GM19240 (cell line): ENCODE data around the gene CFAP74.

Experiments used
- DNase-seq: peaks from one replicate; pipeline ENCODE4 v3.0.0; 2011; ENCODE audit warnings: low spot score; ENCODE audit not compliant: insufficient read length

Gene CFAP74

DNA sequence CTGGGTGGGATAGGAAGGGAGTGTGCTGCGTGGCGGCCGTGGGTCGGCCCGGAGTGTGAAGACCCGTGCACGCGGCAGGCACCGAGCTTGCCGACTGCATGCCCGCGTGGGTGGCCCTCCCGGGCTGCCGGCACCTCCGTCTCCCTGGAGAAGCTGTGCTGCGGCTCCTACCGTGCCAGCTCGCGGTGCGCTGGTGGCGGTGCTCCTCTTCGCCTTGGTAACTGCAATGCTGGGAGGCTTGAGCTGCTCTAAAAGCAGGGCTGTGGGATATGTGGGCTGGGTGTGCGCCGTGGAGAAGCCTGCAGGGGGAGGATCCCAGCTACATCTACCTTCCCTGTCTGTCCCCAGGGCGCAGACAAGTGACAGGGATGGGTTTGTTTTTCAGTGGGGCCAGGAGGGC, 18.0 kb upstream of the CFAP74 start:
- DNase-seq = no peak

DNA sequence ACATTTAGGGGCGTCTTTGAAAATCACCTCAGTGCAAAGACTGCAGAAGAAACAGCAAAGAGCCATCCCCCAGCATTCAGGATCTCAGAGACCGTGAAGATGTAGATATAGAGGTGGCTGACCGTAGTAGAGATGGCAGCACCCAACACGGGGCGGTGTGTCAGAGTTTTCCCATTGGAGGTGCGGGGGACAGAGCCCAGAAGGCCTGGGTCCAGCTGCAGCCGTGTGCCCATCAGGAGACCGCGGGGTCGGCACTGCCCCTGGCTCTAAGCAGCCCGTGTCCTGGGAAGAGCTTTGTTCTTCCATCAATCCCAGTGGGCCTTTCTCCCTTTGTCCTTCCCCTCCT, 16.7 kb upstream of the CFAP74 start:
- DNase-seq = no peak

DNA sequence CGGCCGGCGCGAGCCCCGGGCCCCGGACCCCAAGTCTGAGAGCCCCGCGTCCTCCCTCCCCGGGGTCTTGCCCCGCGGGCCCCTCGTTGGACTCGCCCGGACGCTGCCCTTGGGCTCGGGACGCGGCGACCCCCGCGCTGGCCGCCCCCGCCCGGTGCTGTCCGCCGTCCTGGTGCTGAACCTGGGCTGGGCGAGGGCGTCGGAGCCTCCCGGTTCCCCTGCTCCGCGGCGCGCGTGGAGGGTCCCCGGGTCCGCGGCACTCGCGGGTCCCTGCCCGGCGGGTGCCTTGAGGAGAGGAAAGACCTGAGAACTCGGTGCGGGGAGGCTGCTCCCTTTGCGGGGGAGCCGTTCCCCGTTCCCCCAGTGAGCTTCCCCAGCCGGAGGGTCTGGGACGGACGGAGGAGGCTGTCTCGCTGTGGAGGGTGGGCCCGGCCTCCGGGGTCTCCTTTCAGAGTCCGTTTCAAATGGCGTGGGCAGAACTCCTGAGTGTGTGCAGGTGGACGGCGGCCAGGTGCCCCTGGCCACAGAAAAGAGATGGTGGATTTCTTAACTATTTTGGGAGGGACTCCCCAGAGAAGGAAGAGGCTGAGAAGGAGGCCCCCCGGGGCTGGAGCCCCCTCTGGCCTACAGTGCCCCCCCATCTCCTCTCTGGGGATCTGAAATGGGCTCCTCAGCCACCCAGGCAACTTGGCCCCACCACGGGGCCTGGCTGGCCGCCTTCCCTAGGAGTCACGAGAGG, 16.2 kb upstream of the CFAP74 start:
- DNase-seq = no peak

DNA sequence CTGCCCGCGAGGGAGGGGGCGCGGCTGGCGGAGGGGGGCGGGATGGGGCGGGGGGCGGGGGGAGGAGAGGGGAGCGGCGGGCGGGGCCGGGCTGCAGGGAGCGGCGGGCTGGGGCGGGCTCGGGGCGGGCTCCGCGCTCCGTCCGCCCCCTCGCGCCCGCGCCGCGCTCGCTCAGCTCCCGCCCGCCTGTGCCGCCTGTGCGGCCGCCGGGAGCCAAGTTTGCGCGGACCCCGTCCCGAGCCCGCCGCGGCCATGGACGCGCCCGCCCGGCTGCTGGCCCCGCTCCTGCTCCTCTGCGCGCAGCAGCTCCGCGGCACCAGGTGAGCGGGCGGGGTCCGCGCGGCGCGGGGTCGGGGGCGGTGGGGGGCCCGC, 15.6 kb upstream of the CFAP74 start, which contains the start of gene GABRD:
GABRD (plus strand) TSS at position 174 of the 372 bp plus-strand sequence; CDS start at position 253, 79 bp downstream.
- DNase-seq = no peak

DNA sequence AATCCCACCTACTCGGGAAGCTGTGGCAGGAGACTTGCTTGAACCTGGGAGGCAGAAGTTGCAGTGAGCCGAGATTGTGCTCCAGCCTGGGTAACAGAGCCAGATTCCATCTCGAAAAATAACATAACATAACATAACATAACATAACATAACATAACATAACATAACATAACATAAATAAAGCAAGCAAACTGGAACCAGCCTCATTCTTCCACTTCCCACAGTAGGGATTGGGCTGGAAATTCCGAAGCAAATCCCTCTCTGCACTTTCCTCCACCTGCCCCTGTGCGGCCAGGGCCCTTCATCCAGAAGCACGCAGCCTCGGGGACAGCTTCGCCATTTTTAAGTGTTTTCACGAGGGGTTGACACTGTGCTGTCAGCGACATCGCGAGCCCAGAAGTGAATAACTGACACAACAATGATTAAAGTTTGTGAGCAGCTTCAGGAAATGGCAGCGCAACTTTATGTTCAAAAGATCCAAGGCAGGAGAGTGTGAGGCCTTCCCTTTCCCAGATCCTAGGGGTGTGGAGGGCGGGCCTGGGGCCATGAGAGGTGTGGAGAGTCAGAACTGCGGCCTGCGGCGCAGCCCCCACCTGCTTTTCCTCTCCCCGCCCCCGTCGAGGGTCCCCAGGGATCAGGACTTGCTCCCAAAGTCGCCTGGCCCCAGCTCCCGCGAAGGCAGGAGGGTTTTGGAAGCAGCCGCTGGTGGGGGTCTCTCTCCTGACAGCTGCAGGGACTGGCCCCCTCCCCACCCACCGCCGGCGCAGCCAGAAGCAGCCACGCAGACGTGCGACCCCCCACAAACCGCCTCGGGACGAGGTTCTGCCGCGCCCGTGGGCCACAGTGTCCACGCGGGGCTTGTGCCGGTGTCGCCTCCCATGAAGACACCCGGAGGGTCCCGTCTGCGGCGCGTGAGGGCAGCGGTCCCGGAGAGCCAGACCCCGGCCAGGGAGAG, 14.9 kb upstream of the CFAP74 start:
- DNase-seq = no peak

DNA sequence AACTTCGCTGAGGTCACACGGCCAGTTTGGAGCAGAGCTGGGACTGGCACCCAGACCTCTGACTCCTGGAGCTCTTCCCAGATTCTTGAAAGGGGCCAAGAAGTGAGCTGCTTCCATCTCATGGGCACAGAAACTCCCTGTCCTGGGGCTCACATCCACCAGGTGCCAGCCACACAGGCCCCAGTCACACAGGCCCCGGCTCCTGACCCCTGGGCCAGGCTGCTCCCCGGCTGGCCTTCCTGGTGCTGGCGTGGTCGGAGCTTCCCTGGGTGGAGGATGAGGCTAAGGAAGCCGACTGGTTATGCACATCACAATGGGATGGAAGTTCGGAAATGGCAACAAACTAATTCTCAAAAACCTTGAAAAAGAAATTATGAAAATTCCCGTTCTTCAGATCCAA, 12.5 kb upstream of the CFAP74 start:
- DNase-seq = no peak

DNA sequence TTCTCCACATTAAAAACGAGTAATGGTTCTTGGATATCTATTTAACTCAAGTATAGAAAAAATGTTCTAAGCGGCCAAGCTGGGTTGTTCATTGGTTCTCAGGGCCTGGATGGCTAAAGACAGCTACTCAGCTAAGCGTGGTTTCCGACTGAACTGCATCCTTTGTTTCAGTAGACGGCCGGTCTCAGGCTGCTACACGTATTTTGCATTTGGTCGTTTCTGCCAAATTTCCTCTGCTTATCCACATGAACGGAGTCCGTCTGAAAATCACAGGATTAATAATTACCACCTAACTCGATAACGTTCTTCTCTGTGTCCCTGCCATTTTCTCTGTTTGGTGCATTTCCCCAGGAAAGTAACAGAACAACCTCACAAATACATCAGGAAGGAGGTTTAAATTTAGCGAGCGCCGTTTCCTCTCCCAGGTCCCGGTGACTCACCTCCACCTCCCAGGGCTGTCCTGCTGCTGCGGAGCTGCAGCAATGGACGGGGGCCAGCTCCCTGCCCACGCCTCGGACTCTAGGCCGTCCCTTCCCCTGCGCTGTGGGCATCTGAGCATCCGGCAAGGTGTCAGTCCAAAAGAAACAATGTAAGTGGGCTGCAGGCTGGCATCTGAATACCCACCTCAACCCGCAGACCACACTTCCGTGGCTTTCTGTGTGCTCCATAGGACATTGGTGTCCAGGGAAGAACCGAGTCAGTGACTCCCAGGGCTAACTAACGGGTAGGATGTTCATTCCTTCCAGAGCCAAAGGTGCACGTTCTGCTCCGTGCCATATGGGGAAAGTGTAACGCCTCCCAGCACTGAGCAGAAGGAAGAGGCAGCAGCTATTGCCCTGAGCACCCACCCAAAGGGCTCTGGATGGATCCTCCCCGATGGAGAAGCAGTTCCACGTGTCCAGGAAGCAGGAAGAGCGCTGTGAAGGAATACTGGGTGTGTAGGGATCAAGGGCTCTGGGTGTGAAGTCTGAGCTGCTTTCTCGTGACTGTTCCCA, 11.5 kb upstream of the CFAP74 start:
- DNase-seq = no peak

DNA sequence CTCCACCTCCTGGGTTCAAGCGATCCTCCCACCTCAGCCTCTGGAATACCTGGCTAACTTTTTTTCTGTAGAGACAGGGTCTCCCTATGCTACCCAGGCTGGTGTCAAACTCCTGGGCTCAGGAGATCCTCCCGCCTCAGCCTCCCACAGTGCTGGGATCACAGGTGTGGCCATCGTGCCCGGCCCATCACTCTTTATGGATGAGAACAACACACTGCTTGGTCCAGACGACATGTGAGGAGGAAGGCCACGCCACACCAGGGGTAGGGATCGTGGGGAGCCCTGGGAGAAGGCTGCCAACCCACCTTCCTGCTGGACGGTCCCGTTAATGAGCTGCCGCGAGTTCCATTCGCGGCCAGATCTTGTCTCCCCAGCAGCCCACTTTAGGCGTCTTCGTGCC, 10.6 kb upstream of the CFAP74 start:
- DNase-seq = no peak

DNA sequence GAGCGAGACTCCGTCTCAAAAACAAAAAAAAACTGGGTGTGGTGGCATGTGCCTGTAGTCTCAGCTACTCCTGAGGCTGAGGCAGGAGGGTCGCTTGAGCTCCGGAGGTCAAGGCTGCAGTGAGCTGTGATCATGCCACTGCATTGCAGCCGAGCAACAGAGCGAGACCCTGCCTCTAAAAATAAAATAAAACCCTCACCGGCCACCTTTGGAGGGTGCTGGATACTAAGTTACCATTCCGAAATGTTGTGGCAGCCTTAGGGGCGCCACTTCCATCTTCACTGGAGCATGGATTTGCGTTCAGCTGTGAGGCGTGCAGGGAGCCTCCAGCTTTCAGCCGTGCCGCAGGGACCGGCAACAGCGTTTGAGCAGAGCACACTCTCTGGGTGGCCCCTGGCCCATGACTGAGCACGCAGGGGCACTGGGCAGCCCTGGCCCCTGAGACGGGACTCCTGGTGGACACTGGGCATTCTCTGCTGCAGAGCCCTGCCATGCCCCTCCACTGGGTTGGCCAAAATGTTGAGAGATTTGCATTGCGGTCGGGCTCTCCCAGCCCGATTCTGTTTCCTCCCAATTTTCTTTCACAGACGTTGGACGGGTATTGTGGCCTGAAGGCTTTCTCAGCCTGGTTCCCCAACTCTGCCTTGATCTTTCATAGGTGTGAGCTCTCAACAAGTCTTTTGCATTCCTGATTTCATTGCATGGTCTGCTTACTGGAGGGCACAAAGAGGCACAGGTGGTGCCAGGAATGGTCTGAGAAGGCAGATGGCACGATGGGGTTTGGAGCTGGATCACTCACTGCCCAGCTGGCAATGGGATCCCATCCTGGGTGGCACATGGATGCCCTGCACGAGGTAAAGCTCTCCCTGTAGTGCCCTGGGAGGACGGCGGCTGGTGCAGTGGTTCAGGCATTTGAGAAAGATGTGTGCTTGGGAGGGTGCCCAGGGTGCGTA, 5.8 kb upstream of the CFAP74 start:
- no peak for DNase-seq

DNA sequence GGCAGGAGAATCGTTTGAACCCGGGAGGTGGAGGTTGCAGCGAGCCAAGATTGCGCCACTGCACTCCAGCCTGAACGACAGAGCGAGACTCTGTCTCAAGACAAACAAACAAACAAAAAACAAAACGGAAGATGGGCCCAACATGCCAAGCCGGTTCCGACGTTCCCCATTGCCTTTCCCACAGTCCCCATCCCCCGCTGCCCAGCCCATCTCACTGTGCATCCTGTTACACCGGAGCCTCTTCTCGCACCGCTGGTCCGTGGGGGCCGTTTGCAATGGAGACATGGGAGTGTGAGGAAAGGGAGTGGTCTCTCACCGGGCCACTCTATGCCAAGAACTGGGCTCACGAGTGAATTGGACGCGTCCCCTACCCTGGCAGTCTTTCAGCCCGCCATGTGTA, 1.3 kb upstream of the CFAP74 start:
- DNase-seq = no peak

DNA sequence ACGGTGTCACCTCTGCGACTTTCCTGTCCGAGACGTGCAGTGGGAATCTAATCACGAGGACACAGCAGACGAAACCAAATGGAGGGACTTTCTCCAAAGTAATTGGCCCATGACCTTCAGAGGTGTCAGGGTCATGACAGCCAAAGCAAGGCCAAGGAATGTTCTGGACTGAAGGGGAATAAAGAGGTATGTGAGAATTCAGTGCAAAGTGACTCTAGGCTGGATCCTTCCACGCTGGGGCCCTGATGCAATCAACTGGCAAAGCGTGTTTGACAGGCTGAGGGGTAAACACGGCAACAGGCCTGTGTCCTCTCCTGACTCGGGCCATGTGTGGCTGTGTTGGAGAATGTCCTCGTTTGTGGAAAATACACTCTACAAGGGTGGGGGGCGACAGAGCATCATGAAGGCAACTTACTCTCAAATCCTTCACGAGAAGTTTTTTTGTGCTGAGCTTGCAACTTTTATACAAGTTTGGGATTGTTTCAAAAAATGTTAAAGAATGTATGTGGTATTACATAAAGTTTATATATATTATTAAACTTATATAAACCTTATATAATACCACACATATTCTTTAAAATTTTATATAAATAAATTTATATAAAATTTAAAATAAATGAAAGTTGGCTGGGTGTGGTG, 1.7 kb downstream of the CFAP74 start:
- no peak for DNase-seq

DNA sequence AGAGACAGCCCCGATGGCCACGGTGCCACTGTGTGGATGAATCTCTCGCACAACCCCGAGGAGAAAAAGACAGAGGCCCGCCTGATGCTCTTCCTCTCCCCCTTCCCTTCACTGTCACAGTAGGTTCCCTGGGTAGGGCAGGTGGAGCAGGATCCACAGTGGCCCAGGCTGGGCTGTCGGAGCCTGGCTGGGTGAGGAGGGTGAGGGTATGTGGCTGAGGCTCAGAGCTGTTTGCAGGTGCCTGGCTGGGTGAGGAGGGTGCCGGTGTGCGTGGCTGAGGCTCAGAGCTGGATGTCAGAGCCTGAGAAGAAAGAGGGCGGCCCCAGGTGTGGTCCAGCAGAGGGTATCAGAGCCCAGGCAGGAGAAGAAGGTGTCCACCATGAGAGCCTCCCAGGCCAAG, 2.7 kb downstream of the CFAP74 start:
- DNase-seq = no peak

DNA sequence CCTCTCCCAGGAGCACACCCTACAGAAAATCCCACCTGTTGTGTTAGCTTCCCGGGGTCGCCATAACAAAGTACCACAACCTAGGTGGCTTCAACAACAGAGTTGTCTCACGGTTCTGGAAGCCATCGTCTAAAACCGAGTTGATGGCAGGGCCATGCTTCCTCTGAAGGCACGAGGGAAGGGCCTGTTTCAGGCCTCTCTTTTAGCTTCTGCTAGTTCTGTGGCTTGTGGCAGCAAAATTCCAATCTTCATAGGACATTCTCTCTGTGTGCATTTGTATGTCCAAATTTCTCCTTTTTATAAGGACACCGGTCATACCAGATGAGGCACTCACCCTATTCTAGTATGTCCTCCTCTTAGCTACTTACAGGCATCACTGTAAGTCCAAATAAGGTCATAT, 3.2 kb downstream of the CFAP74 start:
- no peak for DNase-seq

DNA sequence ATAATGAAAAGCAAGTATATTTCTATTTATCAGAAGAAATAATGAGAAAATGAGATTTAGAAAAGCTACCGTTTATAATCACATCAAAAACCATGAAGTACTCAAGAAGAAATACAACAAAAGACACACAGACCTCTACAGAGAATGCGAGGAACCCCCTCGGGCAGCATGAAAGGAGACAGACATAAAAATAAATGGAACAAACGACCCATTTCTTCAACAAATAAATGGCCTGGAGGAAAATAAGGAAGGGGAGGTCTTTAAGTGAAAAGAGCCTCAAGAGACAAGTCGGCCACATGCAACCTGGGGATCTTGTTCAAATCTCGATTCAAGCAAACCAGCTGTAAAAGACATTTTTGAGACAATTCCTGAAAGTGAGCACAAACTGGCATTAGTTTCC, 6.0 kb downstream of the CFAP74 start:
- no peak for DNase-seq

DNA sequence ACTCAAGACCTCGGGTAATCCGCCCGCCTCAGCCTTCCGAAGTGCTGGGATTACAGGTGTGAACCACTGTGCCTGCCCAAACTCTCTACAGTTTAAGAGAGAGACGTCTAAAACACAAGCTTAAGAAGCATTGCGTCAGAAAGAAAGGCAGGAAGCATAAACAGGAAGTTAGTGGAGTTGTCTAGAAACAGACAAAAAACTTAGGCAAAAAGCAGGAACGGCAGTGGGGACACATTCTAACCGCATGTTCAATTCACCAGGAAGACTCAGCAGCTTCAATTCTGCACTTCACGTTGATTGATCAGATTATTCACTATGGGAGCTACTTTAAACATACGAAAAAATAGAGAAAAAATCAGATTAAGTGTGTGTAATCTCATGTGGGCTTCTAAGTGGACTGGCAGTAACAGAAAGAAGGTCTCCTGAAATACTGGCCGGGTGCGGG, 7.4 kb downstream of the CFAP74 start:
- no peak for DNase-seq

DNA sequence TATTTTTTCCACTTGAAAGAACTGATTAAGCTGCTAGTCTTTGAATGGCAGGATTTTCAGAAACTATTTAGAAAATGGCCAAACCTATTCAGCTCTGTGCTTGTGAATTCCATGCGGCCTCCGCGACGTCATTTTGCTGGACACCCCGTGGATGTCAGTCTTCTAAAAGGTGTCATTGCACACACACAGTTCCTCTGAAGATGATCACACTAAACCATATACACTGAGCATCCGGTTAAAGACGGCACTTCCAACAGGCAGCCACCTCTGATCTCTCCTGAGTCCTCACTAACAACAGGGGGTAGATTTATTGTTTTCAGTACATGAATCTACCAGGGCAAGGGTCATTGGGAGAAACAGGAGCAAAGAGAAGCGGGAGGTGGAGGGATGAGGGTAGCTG, 9.1 kb downstream of the CFAP74 start:
- no peak for DNase-seq

DNA sequence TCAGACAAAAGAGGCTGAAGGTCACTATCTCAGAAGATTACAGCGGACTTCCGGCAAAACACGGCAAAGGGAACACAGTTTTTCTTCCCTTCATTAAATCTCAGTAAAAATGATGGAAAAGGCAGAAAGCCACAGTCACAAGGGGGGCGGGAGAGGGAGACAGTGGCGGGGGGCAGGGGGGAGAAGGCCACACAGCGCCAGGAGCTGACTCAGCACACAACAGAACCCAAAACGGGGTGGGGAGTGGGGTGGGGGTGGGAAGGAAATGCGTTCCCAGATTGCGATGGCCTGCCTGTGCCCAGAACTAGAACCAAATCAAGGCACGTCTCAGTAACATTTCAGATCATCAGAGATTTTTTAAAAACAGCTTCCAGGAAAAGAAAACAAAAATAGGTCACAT, 13.4 kb downstream of the CFAP74 start:
- DNase-seq = no peak

DNA sequence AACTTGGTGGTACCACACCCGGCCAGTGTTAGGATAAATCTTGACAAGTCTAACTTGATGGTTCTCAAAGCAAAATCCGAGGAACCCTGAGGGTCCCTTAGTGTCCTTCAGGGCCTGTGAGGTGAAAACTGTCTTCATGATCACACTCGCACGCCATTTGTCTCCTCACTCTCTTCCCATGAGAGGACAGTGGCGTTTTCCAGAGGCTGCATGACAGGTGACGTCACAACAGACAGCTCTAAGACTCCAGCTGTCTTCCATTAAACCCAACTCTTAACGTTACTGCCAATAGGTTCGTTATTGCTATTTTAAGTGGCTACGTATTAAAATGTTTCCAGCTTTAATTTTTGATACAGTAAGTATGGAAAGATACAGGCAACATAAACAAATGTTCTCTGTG, 13.8 kb downstream of the CFAP74 start:
- DNase-seq = no peak

DNA sequence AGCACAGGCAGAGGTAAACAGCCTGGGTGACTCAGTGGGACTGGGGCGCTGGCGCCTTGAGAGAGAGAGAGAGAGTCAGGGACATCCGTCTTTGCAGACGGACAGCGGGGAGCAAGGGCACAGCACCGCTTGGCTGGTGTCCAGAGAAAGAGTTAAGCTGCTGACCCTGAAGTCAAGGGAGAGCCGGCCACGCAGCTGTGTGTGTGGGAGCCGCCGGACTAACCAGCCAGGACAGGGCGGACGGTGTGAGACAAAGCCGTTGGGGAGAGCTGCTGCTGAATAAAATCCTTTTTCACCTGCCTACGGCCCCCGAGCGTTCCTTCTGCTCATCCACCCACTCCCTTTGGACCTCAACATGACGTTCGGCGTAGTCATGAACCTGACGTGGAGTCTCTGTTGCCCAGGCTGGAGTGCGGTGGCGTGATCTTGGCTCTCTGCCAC, 14.5 kb downstream of the CFAP74 start:
- DNase-seq = no peak
